Mesenchymal stem cell (in vitro differentiated cells and primary cell): ENCODE measurements around the gene ZNF365.

Experiments
- DNase-seq: peaks from one replicate; pipeline ENCODE4 v3.0.0-alpha.2; 2013
- H2AFZ ChIP-seq: one replicate; pipeline ENCODE4 v1.6.1; 2013; ENCODE audit warnings: low read depth, mild to moderate bottlenecking, control low read depth, inconsistent platforms, low read length, moderate library complexity
- H2AK5ac ChIP-seq: 2 replicates; pipeline ENCODE4 v1.6.1; 2013; ENCODE audit warnings: low read length, moderate library complexity, mild to moderate bottlenecking, inconsistent platforms; ENCODE audit not compliant: severe bottlenecking
- H2BK120ac ChIP-seq: one replicate; pipeline ENCODE4 v1.6.1; 2013; ENCODE audit warnings: low read depth, mild to moderate bottlenecking, inconsistent platforms, low read length, moderate library complexity
- H2BK12ac ChIP-seq, 2 experiments: one replicate each; pipeline ENCODE4 v1.6.1; 2013; ENCODE audit warnings: inconsistent platforms in 2 of 2, low read length in 2 of 2, mild to moderate bottlenecking in 2 of 2, moderate library complexity in 2 of 2, control low read depth in 1 of 2
- H2BK15ac ChIP-seq: one replicate; pipeline ENCODE4 v1.6.1; 2013; ENCODE audit warnings: mild to moderate bottlenecking, low read depth, inconsistent platforms; ENCODE audit not compliant: poor library complexity, severe bottlenecking
- H2BK5ac ChIP-seq: 2 replicates; pipeline ENCODE4 v1.6.1; 2013; ENCODE audit warnings: low read depth, mild to moderate bottlenecking, low read length, control low read depth, inconsistent platforms; ENCODE audit not compliant: poor library complexity, severe bottlenecking
- H3K14ac ChIP-seq, 2 experiments: one replicate each; pipeline ENCODE4 v1.6.1; 2013; ENCODE audit warnings: inconsistent platforms in 2 of 2, low read length in 2 of 2, control low read depth in 1 of 2, mild to moderate bottlenecking in 1 of 2, moderate library complexity in 1 of 2
- H3K18ac ChIP-seq, 2 experiments: one replicate each; pipeline ENCODE4 v1.6.1; 2013; ENCODE audit warnings: inconsistent platforms in 2 of 2, low read length in 2 of 2, control low read depth in 1 of 2, low read depth in 1 of 2, mild to moderate bottlenecking in 1 of 2
- H3K23ac ChIP-seq, 2 experiments: one replicate each; pipeline ENCODE4 v1.6.1; 2013; ENCODE audit warnings: inconsistent platforms in 2 of 2, low read length in 2 of 2, mild to moderate bottlenecking in 2 of 2, moderate library complexity in 2 of 2, control low read depth in 1 of 2
- H3K27ac ChIP-seq: 2 replicates; pipeline ENCODE4 v1.5.1; 2013; ENCODE audit warnings: mild to moderate bottlenecking, moderate library complexity, low read length, control low read depth, inconsistent platforms; ENCODE audit not compliant: poor library complexity, severe bottlenecking
- H3K27me3 ChIP-seq, 2 experiments: 2 replicates each; pipeline versions ENCODE4 v1.6.1 to v1.7.0; 2013; ENCODE audit warnings: low read length in 2 of 2, mild to moderate bottlenecking in 2 of 2, moderate library complexity in 2 of 2, control low read depth in 1 of 2, inconsistent platforms in 1 of 2; ENCODE audit not compliant: control insufficient read depth in 1 of 2, insufficient read depth in 1 of 2
- H3K36me3 ChIP-seq, 2 experiments: 2 replicates each; pipeline versions ENCODE4 v1.6.1 to v1.7.0; 2013; ENCODE audit warnings: low read length in 2 of 2, control low read depth in 1 of 2, inconsistent platforms in 1 of 2, low read depth in 1 of 2, mild to moderate bottlenecking in 1 of 2; ENCODE audit not compliant: insufficient read depth in 2 of 2, control insufficient read depth in 1 of 2
- H3K4ac ChIP-seq, 2 experiments: one replicate each; pipeline ENCODE4 v1.6.1; 2013; ENCODE audit warnings: inconsistent platforms in 2 of 2, low read length in 2 of 2, mild to moderate bottlenecking in 2 of 2, moderate library complexity in 2 of 2, control low read depth in 1 of 2, low read depth in 1 of 2
- H3K4me1 ChIP-seq: 2 replicates; pipeline ENCODE4 v1.6.1; 2013; ENCODE audit warnings: low read depth, low read length, control low read depth; ENCODE audit not compliant: control insufficient read depth, insufficient read depth
- H3K4me2 ChIP-seq: 2 replicates; pipeline ENCODE4 v1.6.1; 2013; ENCODE audit warnings: low read length, mild to moderate bottlenecking, inconsistent platforms; ENCODE audit not compliant: poor library complexity, severe bottlenecking
- H3K4me3 ChIP-seq, 2 experiments: 2 replicates each; pipeline versions ENCODE4 v1.5.1 to v1.7.0; 2013; ENCODE audit warnings: low read length in 2 of 2, mild to moderate bottlenecking in 2 of 2, control low read depth in 1 of 2, low read depth in 1 of 2; ENCODE audit not compliant: insufficient read depth in 1 of 2
- H3K79me1 ChIP-seq: replicated peaks from 2 replicates; pipeline ENCODE4 v1.6.1; 2013; ENCODE audit warnings: mild to moderate bottlenecking, control low read depth, low read length, inconsistent platforms; ENCODE audit not compliant: poor library complexity, severe bottlenecking
- H3K9ac ChIP-seq: 2 replicates; pipeline ENCODE4 v1.7.0; 2013; ENCODE audit warnings: mild to moderate bottlenecking, low read length, moderate library complexity
- H3K9me3 ChIP-seq: 2 replicates; pipeline ENCODE4 v1.7.0; 2013; ENCODE audit warnings: mild to moderate bottlenecking, low read length; ENCODE audit not compliant: control insufficient read depth
- H4K8ac ChIP-seq: one replicate; pipeline ENCODE4 v1.6.1; 2013; ENCODE audit warnings: inconsistent platforms, mild to moderate bottlenecking, low read length, moderate library complexity
- H4K91ac ChIP-seq: one replicate; pipeline ENCODE4 v1.6.1; 2013; ENCODE audit warnings: mild to moderate bottlenecking, low read length, inconsistent platforms
- WGBS: methylation state at CpG from one replicate; pipeline ENCODE4 v1.1.7; 2013; ENCODE audit warnings: mixed read lengths; 5-methylcytosine and 5-hydroxymethylcytosine counted together

The ZNF365 gene

GRCh38 chr10:62381385-62382102 lies 7.4 kb downstream of the ZNF365 start:
- DNase-seq = no peak
- H3K18ac ChIP-seq = no peak overlapping the region

GRCh38 chr10:62382831-62383230 lies 8.7 kb downstream of the ZNF365 start:
- Histone ChIP-seq H2BK15ac (no peak overlapping the region), H3K4me2 (no peak overlapping the region), H3K14ac (no peak overlapping the region), H2AK5ac (no peak overlapping the region), H2BK120ac (no peak overlapping the region), H4K8ac (no peak overlapping the region), H3K18ac (no peak overlapping the region), H3K4me1 (peaks cover 5% of the 10 kb centered on the region), H3K27me3 (no peaks in the 10 kb centered on the region), H3K27ac (no peak overlapping the region), H3K79me1 (no peaks in the 10 kb centered on the region), H3K4ac (no peak overlapping the region), H2BK12ac (no peak overlapping the region), H3K36me3 (no peaks in the 10 kb centered on the region), H3K9ac (no peak overlapping the region), H2AFZ (no peak overlapping the region), H2BK5ac (no peak overlapping the region), H3K4me3 (no peak overlapping the region), H4K91ac (no peak overlapping the region), H3K23ac (no peak overlapping the region), H3K9me3 (no peaks in the 10 kb centered on the region)
- no peak for DNase-seq
- 95% methylated on average over 4 of the region's 4 CpGs for WGBS

More at GRCh38 chr10:62381385-62382102, 7.4 kb downstream of the ZNF365 start:
- no peak overlapping the region for H3K4me3 ChIP-seq
- no peak overlapping the region for H3K4me2 ChIP-seq
- H4K8ac ChIP-seq = no peak overlapping the region
- no peak overlapping the region for H2BK120ac ChIP-seq
- peaks cover 1% of the 10 kb centered on the region for H3K79me1 ChIP-seq
- no peak overlapping the region for H3K14ac ChIP-seq
- H3K36me3 ChIP-seq = no peaks in the 10 kb centered on the region
- no peak overlapping the region for H2AK5ac ChIP-seq
- H2AFZ ChIP-seq = no peak overlapping the region
- no peaks in the 10 kb centered on the region for H3K9me3 ChIP-seq
- H3K27me3 ChIP-seq = no peaks in the 10 kb centered on the region
- H3K27ac ChIP-seq = no peak overlapping the region
- H2BK12ac ChIP-seq = no peak overlapping the region
- no peak overlapping the region for H2BK5ac ChIP-seq
- peaks cover 5% of the 10 kb centered on the region for H3K4me1 ChIP-seq
- H2BK15ac ChIP-seq = no peak overlapping the region
- H4K91ac ChIP-seq = no peak overlapping the region
- no peak overlapping the region for H3K4ac ChIP-seq
- no peak overlapping the region for H3K9ac ChIP-seq
- WGBS = 85% methylated on average over 6 of the region's 6 CpGs
- H3K23ac ChIP-seq = no peak overlapping the region

- H2AFZ ChIP-seq = no peak overlapping the region
- 84% methylated on average over 4 of the region's 5 CpGs for WGBS
Measured at GRCh38 chr10:62384057-62384446, 9.9 kb downstream of the ZNF365 start.

GRCh38 chr10:62384447-62385081 lies 10.4 kb downstream of the ZNF365 start:
- H2BK12ac ChIP-seq = no peak overlapping the region
- H3K4ac ChIP-seq = no peak overlapping the region
- no peak overlapping the region for H2BK5ac ChIP-seq
- no peak overlapping the region for H2AK5ac ChIP-seq
- H4K91ac ChIP-seq = no peak overlapping the region
- H2BK120ac ChIP-seq = no peak overlapping the region
- no peak overlapping the region for H3K14ac ChIP-seq
- H3K23ac ChIP-seq = no peak overlapping the region
- H2AFZ ChIP-seq = no peak overlapping the region
- no peak overlapping the region for H3K9ac ChIP-seq
- no peaks in the 10 kb centered on the region for H3K27me3 ChIP-seq
- H2BK15ac ChIP-seq = no peak overlapping the region
- no peaks in the 10 kb centered on the region for H3K9me3 ChIP-seq
- H3K4me3 ChIP-seq = no peak overlapping the region
- DNase-seq = no peak
- H3K36me3 ChIP-seq = no peaks in the 10 kb centered on the region
- no peak overlapping the region for H4K8ac ChIP-seq
- no peak overlapping the region for H3K18ac ChIP-seq
- peaks cover 4% of the 10 kb centered on the region for H3K4me1 ChIP-seq
- no peaks in the 10 kb centered on the region for H3K79me1 ChIP-seq
- 89% methylated on average over 3 of the region's 4 CpGs for WGBS
- no peak overlapping the region for H3K4me2 ChIP-seq
- H3K27ac ChIP-seq = no peak overlapping the region

More at GRCh38 chr10:62384057-62384446, 9.9 kb downstream of the ZNF365 start:
- Histone ChIP-seq H3K4me1 (peaks cover 5% of the 10 kb centered on the region), H2BK12ac (no peak overlapping the region), H2BK120ac (no peak overlapping the region), H3K36me3 (no peaks in the 10 kb centered on the region), H2BK5ac (no peak overlapping the region), H3K4me3 (no peak overlapping the region), H3K9ac (no peak overlapping the region), H2AK5ac (no peak overlapping the region), H3K9me3 (no peaks in the 10 kb centered on the region), H3K14ac (no peak overlapping the region), H3K27ac (no peak overlapping the region), H3K4ac (no peak overlapping the region), H2BK15ac (no peak overlapping the region), H4K91ac (no peak overlapping the region), H3K79me1 (no peaks in the 10 kb centered on the region), H3K23ac (no peak overlapping the region), H3K18ac (no peak overlapping the region), H3K27me3 (no peaks in the 10 kb centered on the region), H3K4me2 (no peak overlapping the region), H4K8ac (no peak overlapping the region)
- peak; percentile 23 for DNase-seq
